Measurements from ENCODE around the gene LARP4B. TPM values are rescaled to one million over a fixed set of nuclear protein-coding genes. Genes with fewer than 3 reads are reported as not detected.
A peak's percentile ranks its signal among the peaks of the same experiment; 100 is the strongest.

The LARP4B gene
- 51.3 TPM for polyA plus RNA-seq (ENCODE audit: insufficient read length)
- long read RNA-seq, donor 1, full-length matches to known transcripts: 5 of 15 reads
- long read RNA-seq, donor 1, partial matches to known transcripts: 10 of 15 reads
- long read RNA-seq, donor 1, other reads (novel, unspliced or antisense): 0 of 15 reads
- long read RNA-seq, donor 2, full-length matches to known transcripts: 7 of 7 reads
- long read RNA-seq, donor 2, partial matches to known transcripts: 0 of 7 reads
- long read RNA-seq, donor 2, other reads (novel, unspliced or antisense): 0 of 7 reads
- long read RNA-seq, donor 3, full-length matches to known transcripts: 5 of 5 reads
- long read RNA-seq, donor 3, partial matches to known transcripts: 0 of 5 reads
- long read RNA-seq, donor 3, other reads (novel, unspliced or antisense): 0 of 5 reads
- long read RNA-seq, donor 4: 0 reads
- long read RNA-seq, donor 5, full-length matches to known transcripts: 4 of 4 reads
- long read RNA-seq, donor 5, partial matches to known transcripts: 0 of 4 reads
- long read RNA-seq, donor 5, other reads (novel, unspliced or antisense): 0 of 4 reads
- long read RNA-seq, donor 6, full-length matches to known transcripts: 1 of 1 reads
- long read RNA-seq, donor 6, partial matches to known transcripts: 0 of 1 reads
- long read RNA-seq, donor 6, other reads (novel, unspliced or antisense): 0 of 1 reads
- long read RNA-seq, donor 7, full-length matches to known transcripts: 10 of 16 reads
- long read RNA-seq, donor 7, partial matches to known transcripts: 6 of 16 reads
- long read RNA-seq, donor 7, other reads (novel, unspliced or antisense): 0 of 16 reads
- long read RNA-seq, donor 8, full-length matches to known transcripts: 2 of 2 reads
- long read RNA-seq, donor 8, partial matches to known transcripts: 0 of 2 reads
- long read RNA-seq, donor 8, other reads (novel, unspliced or antisense): 0 of 2 reads

DNA sequence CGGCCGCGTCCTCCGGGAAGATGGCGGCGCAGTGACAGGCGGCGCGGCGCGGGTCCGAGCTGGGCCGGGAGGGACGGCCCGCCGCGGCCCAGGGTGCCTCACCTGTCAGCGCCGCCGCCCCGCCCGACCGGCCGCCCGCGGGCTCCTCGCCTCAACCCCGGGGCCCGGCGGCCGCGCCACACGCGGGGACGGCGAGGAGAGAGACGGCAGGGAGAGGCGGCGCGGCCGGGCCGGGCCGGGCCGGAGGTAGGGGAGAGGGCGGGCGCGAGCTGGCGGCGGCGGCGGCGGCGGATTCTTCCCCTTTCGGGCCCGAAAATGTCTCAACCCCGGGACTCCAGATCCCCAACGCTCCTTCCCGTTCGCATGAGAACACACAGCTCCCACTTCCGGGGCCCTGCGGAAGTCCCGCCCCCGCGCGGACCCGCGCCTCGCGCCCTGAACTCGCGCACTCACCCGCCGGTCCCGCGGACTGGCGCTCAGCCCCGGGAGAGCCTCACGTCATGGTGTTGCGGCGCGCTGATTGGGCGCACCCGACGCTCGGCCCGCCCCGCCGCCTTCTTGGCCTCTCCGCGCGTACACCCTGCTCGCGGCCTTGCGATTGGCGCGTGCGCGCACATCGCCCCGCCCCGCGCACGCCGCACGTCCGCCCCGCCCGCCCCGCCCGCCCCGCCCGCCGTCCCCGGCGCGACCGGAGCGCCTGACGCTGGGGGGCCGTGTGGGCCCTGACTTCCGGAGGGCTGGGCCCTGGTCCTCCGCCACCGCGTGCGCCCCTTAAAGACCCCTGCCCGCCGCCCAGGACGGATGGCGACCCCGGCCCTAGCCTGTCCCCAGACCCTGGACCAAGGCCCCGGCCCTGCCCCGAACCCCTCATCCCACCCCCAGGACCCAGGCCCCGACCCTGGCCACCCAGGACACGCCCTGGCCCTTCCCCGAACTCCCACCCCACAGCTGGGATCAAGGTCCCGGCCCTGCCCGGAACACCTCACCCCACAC lies at the start of gene LARP4B:
TSS of gene LARP4B (minus strand) at position 380 of the 993 bp plus-strand sequence. CDS start 45,984 bp downstream, outside the sequence.
- DNase-seq: peak; percentile 96

DNA sequence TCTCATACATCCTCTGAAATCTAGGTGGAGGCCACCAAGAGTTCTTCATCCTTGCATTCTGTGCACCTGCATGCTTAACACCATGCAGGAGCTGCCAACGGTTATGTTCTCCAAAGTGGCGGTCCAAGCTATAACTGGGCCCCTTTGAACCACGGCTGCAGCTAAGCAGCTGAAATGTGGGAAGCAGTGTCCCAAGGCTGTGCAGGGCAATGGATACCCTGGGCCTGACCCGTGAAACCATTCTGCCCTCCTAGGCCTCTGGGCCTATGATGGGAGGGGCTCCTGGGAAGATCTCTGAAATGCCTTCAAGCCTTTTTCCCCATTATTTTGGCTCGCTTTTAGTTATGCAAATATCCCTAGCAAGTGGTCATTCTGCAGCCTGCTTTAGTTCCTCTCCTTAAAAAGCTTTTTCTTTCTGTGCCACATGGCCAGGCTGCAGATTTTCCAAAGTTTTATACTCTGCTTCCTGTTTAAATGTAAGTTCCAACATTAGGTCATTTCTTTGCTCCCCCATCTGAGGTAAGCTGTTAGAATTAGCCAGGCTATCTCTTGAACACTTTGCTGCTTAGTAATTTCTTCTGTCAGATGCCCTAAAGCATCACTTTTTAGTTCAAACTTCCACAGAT lies 49.1 kb upstream of the LARP4B start:
- DNase-seq: no peak

DNA sequence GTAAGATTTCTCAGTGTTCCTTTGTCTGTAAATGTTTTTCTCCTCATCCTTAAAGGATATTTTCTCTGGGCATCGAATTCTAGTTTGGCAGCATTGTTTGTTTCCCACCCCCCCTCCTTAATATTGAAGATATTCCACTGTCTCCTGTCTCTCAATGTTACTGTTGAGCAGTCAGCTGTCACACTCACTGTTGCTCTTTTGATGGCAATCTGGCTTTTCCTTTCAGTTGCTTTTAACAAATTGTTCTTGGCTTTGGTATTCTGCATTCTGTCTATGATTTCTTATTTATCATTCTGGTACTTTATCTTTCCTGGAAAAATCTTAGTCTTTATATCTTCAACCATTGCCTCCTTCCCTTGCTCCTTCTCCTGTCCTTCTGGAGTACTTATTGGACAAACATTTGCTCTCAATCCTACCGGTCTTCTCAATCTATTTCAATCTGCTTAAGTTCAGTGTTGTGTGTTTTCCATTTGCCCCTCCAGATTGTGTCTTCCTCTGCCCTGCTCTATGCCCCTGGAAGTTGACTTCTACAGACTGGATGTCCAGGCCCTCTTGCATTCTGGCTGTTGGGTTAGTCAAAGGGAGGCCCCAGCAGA lies 47.4 kb upstream of the LARP4B start:
- DNase-seq: no peak

DNA sequence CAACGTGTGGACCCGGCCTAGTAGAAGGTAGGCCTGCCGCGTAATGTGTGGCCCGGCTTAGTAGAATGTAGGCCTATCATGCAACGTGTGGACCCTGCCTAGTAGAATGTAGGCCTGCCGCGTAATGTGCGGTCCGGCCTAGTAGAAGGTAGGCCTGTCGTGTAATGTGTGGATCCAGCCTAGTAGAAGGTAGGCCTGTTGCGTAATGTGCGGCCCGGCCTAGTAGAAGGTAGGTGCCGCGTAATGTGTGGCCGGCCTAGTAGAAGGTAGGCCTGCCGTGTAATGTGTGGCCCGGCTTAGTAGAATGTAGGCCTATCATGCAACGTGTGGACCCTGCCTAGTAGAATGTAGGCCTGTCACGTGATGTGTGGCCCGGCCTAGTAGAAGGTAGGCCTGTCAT lies 44.8 kb upstream of the LARP4B start:
- DNase-seq: no peak

DNA sequence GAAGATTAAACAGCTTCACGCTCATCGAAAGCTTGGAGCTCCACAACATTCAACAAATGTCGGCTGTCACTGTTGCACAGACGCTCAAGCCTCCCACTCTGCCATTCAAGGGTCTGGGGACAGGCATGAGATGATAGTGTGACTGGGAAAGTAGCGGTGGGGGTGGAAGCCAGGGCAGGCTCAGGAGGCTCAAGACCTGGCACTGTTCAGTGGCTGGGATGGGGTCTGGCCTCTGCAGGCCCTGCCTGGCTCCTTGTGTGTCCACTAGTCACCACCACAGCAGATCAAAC lies 43.2 kb upstream of the LARP4B start:
- no peak for DNase-seq

DNA sequence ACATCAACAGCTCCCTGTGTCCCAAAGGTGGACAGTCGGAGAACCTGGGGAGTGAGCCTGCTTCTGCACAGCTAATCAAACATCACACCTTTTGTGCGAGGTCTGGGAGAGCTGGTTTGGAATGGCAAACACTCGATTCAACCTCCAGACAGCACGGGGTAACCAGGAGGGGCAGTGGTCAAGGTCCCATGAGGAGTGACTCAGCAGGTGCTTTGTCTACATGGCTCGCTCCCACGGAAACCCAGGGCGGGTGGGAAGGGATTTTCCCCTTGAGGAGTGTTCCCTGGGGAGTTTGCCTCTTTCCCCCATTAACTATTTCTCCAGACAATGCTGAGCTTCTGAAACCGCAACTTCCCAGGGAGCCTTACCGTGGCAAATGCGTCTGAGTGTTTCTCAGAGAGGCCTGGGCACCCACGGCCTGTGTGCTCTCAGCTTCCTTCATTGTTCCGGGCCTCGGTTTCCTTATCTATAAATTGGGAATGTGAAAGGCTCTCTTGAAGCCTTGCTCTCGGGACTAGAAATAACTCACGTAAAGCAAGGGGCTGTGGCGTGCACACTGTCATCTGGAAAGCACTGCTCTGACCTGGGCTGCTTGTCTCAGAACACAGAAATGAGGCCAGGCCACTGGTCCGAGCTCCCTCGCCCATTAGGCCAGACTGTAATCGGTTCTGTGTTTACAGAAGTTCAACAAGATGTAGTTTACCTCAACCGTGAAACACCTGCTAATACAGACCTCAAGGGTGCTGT lies 42.7 kb upstream of the LARP4B start:
- DNase-seq: no peak

DNA sequence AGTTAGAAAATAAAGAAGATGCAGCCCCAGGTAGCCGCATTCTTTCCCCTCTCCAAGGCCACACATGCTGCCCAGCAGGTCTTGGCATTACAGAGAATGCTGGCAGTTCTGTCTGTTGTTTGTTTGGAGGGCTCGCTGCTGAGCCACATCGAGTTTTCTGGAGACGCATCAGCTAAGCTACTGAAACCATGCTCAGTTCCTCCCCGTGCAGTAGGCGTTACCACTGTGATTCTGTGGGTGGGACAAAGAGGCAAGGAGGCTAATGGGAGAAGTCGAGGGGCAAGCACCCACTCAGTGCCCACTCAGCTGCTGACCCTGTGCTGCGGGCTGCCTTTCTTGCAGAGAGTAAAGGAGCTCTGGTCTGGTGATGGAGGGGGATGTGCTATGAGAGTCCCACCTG lies 41.3 kb upstream of the LARP4B start:
- no peak for DNase-seq

DNA sequence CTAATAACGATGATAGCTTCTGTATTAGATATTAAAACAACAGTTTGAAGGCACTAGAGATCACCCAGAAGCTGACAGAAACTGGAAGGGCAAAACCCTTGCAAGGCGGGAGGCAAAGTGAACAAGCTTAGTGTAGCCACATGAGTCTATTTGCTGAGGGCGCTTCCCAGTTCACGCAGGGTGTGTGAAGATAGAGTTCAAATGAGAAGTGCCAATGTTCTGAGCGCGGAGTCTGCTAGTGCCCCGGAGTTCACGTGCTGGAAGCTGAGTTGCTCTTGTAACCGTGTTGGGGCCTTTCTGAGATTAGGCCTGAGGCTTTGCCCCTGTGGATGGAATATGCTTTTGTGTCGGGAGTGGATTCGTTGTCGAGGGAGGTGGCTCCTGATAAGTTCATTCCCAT lies 40.1 kb upstream of the LARP4B start:
- no peak for DNase-seq

DNA sequence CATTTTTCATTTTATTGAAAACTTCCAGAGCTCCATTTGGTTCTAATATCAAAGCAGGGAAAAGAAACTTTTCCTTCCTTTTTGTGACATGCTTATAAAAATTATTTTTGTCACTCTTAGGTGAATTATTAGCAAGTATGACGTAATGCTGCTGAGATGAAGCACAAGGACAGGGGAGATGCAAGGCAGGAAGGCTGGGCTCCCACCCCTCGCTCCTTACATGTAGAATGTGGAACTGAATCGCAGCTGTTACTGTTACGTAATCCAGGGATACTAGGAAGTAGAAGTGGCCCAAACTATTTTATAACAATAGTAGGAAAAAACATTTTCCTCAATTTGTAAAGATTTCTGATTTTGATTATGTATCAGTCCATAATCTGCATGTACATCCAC lies 39.6 kb upstream of the LARP4B start:
- no peak for DNase-seq

DNA sequence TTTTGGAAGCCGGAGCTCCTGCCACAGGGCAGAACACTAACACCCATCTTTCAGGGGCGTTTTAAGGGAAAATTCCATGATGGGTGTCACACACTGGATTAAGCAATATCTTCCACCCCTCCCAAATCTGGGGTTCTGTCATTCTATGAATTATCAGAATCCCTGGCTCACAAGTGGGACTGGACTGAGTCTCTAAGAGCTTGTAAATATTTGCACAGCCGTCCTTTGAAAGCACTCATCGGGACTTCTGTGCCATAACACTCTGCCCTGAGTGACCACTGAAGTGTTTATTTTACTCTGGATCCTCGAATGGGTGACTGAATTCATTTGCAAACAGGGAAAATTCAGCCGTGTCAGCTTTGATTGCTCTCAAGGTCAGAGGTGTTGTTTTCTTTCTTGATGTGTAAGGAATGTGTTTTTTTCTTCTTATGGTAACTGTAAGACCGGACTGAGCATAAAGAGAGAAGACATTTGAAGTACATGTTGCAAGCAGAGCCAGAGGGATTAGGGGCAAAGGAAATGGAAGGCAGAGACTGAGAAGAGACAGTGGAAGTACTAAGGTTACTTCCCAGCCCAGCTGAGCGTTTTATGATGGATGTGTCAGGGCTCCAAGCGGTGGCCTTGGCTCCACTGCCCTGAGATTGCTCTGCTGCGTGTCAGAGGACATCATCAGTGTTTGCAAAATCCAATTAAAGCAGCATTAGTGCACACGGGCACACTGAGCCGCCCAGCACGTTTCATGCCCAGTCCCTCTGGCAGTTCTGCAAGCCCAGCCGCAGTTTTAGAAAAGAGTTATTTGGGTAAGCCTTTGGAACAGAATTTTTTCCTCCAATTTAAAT lies 39.0 kb upstream of the LARP4B start:
- DNase-seq: no peak

DNA sequence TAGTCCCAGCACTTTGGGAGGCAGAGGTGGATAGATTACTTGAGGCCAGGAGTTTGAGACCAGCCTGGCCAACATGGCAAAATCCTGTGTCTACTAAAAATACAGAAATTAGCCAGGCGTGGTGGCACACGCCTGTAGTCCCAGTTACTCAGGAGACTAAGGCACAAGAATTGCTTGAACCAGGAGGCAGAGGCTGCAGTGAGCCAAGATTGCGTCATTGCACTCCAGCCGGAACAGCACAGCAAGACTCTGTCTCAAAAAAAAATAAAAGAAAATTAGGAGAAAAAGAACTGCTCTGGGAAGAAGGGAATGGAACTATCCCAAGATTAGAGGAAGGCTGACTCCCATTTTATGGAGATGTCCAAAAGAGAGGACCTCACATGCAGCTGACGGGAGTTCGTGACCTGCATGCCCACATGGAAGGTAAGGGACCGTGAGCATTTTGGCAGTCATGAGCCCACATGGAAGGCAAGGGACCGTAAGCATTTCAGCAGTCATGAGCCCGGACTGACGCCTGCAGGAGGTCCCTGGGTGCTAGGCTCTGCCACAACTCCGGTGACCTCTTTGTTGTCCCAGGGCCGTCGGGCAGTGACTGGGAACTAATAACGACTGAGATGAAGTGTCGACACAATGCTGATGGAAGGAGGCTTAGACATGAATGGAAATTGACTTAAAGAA lies 38.1 kb upstream of the LARP4B start:
- DNase-seq: no peak

DNA sequence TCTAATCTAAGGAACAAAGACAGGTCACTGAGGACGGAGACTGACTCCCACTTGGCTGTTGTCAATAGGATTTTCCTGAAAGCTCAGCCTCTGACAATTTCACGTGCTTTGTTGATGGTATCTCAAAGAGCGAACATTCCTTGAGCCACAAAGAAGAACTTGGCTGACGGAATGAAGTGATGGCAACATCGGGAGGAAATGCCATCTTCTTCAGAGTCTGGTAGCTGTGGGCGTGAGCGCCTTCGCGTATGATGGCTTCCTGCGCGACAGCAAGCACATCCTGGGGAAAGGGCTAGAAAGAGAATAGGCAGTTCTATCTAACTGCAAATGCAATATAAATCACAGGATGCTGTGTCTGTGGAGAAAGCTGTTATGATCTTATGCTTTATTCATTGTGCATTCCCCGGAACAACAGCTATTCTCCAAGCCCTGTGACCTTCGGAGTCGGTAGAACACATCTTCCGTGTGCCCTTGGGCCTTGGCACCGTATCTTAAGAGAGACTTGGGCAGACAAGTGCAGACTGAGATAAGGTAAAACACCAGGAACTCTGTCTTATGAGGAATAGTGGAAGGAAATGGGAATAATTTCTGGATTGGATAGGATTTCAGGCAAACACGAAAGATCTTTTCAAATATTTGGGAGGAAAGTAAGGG lies 37.2 kb upstream of the LARP4B start:
- DNase-seq: no peak

DNA sequence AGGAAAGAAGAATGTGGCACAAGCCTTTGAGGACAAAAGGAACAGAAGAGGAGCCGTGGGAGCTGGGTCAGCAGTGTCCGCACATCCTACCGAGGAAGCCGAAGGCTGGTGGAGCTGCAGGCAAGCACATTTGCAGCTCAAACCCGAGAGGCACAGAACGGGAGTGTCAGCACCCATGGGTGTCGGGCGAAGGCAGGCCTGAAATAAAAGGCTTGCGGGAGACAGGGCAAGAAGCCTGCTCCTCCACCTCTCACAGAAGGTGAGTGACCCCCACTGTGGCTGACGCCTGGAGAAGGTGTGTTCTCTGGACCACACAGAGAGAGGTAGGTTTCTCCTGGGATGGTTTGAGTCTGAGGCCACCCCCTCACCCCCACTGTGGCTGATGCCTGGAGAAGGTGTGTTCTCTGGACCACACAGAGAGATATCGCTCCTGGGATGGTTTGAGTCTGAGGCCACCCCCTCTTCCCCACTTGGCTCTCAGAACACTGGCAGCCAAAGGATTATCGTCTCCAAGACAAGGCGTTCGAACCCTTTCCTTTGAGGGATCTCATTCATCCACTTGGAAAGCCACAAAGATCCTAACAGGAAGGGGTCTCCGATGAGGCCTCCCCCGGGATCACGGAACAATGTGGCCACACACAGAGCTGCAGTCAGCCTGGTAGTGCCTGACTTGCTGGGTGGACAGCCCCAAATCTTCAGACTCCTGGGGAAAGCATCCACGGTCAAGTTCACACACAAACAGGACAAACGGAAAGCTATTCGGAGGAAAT lies 35.1 kb upstream of the LARP4B start:
- no peak for DNase-seq

DNA sequence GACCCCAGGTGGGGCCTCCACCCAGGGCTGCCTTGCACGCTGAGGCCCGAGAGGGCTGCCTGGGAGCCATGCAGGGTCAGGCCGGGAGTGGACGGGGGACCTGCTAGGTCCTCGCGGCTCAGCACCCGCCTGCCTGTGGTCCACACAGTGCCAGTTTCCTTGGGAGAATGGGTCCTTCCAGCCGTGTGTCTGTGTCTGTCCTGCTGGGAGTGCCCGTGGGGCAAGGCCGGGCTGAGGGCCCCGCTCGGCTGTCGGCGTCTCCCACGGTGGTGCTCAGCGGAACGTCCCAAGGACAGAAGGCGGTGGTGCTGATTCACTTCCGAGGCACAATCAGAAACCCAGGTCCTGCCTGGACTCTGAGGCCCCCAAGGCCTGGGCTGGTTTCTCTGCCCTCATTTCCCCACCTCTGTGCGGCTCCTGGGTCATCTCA lies 33.5 kb upstream of the LARP4B start:
- no peak for DNase-seq

DNA sequence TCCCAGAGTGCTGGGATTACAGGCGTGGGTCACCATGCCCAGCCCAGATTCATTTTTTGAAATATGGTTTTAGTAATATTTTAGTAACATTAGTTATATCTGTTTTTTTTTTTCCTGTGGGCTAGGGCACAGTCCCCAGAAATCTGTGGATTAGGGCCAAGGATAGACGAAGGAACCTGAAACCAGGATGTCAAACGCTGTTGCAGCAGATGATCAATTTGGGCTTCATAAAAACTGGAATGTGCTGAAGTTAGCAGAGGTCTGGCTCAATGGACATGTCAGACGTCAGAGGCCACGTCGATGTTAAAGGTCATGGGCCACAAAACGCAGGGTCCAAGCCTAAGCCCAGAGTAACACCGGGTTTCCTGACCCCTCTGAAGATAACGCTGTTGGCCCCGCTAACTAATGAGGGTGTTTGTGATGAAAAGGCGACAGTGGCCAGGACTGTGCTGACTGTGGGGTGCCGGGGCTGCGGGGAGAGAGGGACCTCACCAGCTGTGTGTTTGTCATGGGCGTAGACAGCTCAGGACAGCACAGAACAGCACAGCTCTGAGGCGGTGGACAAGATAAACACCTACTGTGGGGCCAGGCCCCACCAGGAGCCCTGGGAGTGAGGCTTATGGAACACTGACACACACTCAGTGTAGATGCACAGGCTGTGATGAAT lies 32.9 kb upstream of the LARP4B start:
- DNase-seq: no peak

DNA sequence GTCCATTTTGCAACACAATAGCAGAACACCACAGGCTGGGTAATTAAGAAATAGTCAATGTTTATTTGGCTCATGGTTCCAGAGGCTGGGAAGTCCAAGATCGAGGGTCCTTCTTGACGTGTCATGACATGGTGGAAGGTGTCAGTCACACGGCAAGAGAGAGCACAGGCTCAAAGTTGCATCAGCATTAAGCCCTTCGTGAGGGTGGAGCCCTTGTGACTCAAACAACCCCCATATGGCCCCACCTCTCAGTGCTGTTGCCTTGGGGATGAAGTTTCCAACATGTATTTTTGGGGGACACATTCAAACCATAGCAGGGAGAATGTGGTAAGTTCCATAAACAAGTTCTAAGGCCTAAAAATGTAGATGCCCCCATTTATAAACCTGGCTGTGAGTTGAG lies 32.1 kb upstream of the LARP4B start:
- no peak for DNase-seq

DNA sequence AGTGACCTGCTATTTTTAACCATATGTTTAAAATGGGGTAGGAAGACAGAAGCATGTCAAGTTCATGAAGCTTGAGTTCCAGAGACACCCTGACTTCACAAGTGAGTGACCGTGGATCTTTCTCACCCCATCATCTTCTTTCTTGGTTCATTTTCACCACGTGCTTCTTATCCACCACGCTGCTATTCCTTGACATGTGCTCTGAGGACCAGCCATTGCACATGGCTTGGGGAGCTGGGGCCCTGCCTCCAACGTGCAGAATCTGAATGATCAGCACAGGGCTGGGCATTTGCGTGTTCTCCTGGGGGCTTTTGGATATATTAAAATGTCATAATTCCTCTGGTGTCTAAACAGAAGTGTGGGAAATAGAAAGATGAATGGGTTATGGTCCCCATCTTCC lies 31.7 kb upstream of the LARP4B start:
- no peak for DNase-seq
